ENCODE results near the gene DDX3X. TPM values are rescaled to one million over a fixed set of nuclear protein-coding genes. Genes with fewer than 3 reads are reported as not detected.
"Not testable (repeated sequence)": the region's sequence is repeated elsewhere in the genome, so short reads cannot be mapped to it uniquely, and the experiment has no call there.

Gene DDX3X
- total RNA-seq, 1 donor from 2014 or later = 255 TPM

- DNase-seq (ENCODE audit: low read depth in 2 of 2) = not testable (repeated sequence)
These were observed 77.3 kb downstream of the DDX3X start for GRCh38 chrX:41411222-41411621.

DNA sequence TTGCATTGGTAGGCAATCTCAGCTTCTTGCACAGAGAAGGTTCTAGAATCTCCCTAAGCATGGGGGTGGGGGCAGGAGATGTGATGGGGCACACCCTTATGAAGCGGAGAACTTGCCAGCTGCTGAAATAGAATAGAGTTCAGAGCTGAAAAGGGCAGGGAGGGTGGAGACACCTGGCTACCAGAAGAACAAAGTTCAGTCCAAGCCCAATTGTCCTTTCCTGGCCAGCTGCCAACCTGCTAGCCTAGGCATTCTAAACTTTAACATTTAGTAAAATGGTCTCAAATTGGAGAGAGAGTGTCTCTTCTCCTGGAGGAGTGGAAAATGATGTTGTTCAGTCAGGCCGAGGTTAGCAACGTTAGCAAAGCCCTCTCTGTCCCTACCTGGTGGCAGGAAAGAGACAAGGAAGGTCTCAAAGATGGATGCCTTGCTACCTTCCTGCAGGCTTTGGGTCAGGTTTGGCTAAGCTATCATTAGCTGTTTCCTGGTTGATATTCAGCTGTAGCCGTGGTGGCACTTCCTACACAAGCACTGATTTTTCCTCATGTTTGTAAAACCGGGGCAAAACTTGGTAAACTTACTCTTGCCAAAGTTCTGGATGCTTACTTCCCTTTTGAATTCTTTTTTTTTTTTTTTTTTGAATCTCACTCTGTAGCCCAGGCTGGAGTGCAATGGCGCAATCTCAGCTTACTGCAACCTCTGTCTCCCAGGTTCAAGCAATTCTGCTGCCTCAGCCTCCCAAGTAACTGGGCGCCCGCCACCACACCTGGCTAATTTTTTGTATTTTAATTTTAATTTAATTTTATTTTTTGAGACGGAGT is 78.5 kb downstream of the DDX3X start:
- peak; percentile 4 to 26 for DNase-seq (ENCODE audit: low read depth in 2 of 2)

Other genes with a start within 250 kb of the DDX3X start
- gene USP9X, start 248.7 kb upstream of the DDX3X start, total RNA-seq = 123 and 137 TPM in 2 replicates
- not detected in 2 replicates for gene NYX, start 113.2 kb downstream of the DDX3X start, total RNA-seq